Left hindlimb (tissue), 1 donor: Measurements from ENCODE around the gene PTPN7.

ENCODE experiments used
- DNase-seq: peaks from one replicate; pipeline ENCODE4 v3.0.0-alpha.2; 2018

Gene PTPN7

DNA sequence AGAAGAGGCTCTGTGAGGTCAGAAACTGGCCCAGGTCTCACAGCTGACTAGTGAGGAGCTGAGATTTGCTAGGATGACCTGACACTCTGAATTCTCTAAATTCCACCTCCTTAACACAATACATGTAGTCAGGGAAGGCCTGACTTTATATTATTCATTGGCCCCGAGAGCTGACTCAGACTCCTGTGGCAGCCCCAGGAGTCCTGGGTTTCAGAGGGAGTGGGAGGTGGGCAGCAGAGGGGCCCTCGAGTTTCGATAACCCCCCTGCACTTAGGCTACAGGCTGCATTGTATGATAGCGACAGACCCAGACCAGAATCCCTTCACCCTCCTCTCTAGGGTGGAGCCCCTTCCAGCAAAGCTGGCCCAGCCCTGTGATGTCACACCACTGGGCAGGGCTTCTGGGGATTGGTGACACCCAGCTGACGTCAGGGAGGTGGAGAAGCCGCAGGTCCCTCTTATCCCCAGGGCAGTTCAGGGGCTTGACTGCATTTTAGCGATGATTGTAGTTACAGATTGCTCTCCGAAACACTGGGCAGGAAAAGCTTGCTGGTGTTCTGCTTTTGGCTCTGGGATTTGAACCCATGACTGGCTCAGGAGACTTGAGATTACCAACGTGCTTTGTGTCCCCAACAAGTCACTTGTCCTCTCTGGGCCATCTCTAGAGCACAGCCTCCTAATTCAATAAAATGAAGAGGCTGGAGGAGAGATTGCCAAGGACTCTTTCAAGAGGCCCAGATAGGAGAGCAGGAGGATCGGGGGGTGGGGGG is 54.6 kb downstream of the PTPN7 start:
- no peak for DNase-seq

DNA sequence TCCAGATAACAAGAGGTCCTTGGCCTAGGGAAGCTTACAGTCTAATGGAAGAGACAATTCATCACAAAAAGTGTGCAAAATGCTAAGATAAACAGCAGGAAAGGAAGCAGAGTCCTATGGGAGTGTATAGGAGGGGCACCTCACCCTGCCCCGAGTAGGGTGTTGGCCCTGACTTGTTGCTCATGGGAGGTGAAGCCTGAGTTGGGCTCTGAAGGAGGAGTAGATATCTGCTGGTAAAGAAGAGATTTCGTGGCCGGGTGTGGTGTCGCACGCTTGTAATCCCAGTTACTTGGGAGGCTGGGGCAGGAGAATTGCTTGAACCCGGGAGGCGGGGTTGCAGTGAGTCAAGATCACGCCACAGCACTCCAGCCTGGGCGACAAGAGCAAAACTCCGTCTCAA is 56.3 kb downstream of the PTPN7 start:
- no peak for DNase-seq

DNA sequence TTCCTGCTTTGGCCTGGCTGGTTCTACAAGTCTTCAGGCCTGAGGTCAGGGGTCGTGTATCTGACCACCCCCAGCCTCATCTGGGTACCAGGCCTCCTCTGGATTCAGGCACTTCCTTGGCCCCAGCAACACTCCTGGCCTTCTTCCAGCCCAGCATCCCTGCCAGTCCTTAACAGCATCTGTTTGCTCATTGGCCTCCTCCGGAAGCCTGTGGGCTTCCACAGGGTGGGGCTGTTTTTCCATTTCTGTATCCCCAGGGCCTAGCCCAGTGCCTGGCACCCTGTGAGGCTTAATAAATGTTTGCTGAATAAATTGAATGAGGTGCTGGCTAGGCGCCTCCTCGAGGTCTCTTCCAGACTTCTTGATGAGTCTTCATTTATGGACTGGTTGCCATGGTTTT is 59.2 kb downstream of the PTPN7 start:
- DNase-seq, result no peak
